ENCODE measurements around the gene DNAJB1. TPM values are rescaled to one million over a fixed set of nuclear protein-coding genes. Genes with fewer than 3 reads are reported as not detected.

The DNAJB1 gene
- total RNA-seq, 2 experiments from 2014 or later: 45.0 to 45.7 TPM

Other genes starting within 250 kb of the DNAJB1 start
- 100 to 1,000 TPM; 219 to 223 TPM for gene ADGRE5, start 137.0 kb downstream of the DNAJB1 start, total RNA-seq
- 100 to 1,000 TPM; 300 to 306 TPM for gene DDX39A, start 99.1 kb downstream of the DNAJB1 start, total RNA-seq
- 100 to 1,000 TPM; 168 to 169 TPM for gene PKN1, start 85.1 kb downstream of the DNAJB1 start, total RNA-seq
- under 1 TPM; 0.25 to 0.40 TPM for gene PTGER1, start 43.0 kb downstream of the DNAJB1 start, total RNA-seq
- gene GIPC1, start 22.3 kb downstream of the DNAJB1 start, total RNA-seq: 10 to 100 TPM; 22.5 to 24.8 TPM
- gene TECR, start 11.2 kb upstream of the DNAJB1 start, total RNA-seq: 10 to 100 TPM; 86.1 to 88.7 TPM
- gene NDUFB7, start 53.7 kb upstream of the DNAJB1 start, total RNA-seq: 100 to 1,000 TPM; 128 to 129 TPM
- gene CLEC17A, start 64.7 kb upstream of the DNAJB1 start, total RNA-seq: under 1 TPM; 0.64 to 0.84 TPM
- not detected for gene ADGRE3, start 156.4 kb upstream of the DNAJB1 start, total RNA-seq
- gene ZNF333, start 171.7 kb upstream of the DNAJB1 start, total RNA-seq: 1 to 10 TPM; 6.4 to 7.1 TPM